Esophagus muscularis mucosa (tissue), 4 donors: Measurements from ENCODE around the gene CARMIL1. TPM values are rescaled to one million over a fixed set of nuclear protein-coding genes. Genes with fewer than 3 reads are reported as not detected.
A peak's percentile ranks its signal among the peaks of the same experiment; 100 is the strongest.

Experiments
- DNase-seq: peaks from one replicate; pipeline ENCODE4 v3.0.0-alpha.2; 2017; ENCODE audit errors: extremely low spot score
- H3K27ac ChIP-seq, 4 donors: fragments of 200-600 bp; sonication (generic); replicated peaks in 1 of 4; 1 replicate in 3 of 4; 2 replicates in 1 of 4; pipeline ENCODE4 v1.5.1; 2016 to 2019; ENCODE audit warnings: mild to moderate bottlenecking in 1 of 4
- H3K27me3 ChIP-seq, 4 donors: fragments of 200-600 bp; sonication (generic); one replicate each; pipeline versions ENCODE4 v1.5.1 to v1.6.0; 2016 to 2019
- H3K36me3 ChIP-seq, 4 donors: fragments of 200-600 bp; sonication (generic); one replicate each; pipeline ENCODE4 v1.5.1; 2016 to 2019
- H3K4me1 ChIP-seq, 4 donors: fragments of 200-600 bp; sonication (generic); one replicate each; pipeline ENCODE4 v1.5.1; 2016 to 2019
- H3K4me3 ChIP-seq, 4 donors: fragments of 200-600 bp; sonication (generic); 1 replicate in 2 of 4; 2 replicates in 2 of 4; pipeline ENCODE4 v1.5.1; 2016 to 2019; ENCODE audit warnings: mild to moderate bottlenecking in 4 of 4, moderate library complexity in 1 of 4
- H3K9me3 ChIP-seq, 4 donors: fragments of 200-600 bp; sonication (generic); 1 replicate in 3 of 4; 2 replicates in 1 of 4; pipeline ENCODE4 v1.5.1; 2016 to 2019
- EP300 ChIP-seq: sonication (generic); formaldehyde crosslinking; IDR thresholded peaks from one replicate; pipeline ENCODE4 v1.6.1; 2017; ENCODE audit warnings: antibody characterized with exemption
- POLR2A ChIP-seq: fragments of 450-650 bp; IDR thresholded peaks from one replicate; pipeline ENCODE4 v1.6.1; 2017; ENCODE audit warnings: antibody characterized with exemption, moderate library complexity, mild to moderate bottlenecking, low read depth
- POLR2AphosphoS5 ChIP-seq, 2 donors: sonication (generic); formaldehyde crosslinking; IDR thresholded peaks; one replicate each; pipeline ENCODE4 v1.6.1; 2017; ENCODE audit warnings: antibody characterized with exemption in 2 of 2
- WGBS: methylation state at CpG from one replicate; pipeline ENCODE4 v1.1.5; 2018; 5-methylcytosine and 5-hydroxymethylcytosine counted together
- intact Hi-C: fragments of 100-400 bp; cut with DNase I; formaldehyde crosslinking; loops from one replicate; pipeline ENCODE4 v1.15.1; 2023
- total RNA-seq, 4 donors: library from RNA; depleted of rRNA; stranded (reverse); fragments of >200 nt; gene quantifications; one replicate each; pipeline versions ENCODE4 v1.1.0 to v1.2.1, GENCODE V29; 2016
- TF ChIP-seq, protein P1 (sequence below), 3 experiments: fragments of 200-600 bp in 2 of 3; fragments of 450-650 bp in 1 of 3; sonication (generic) in 2 of 3; IDR thresholded peaks; one replicate each; pipeline ENCODE4 v1.5.1; 2017 to 2019; ENCODE audit warnings: antibody characterized with exemption in 3 of 3, mild to moderate bottlenecking in 2 of 3, moderate library complexity in 1 of 3

The CARMIL1 gene
- total RNA-seq, 4 donors from 2014 or later, result 10.0 to 12.1 (median 11.1) TPM

DNA sequence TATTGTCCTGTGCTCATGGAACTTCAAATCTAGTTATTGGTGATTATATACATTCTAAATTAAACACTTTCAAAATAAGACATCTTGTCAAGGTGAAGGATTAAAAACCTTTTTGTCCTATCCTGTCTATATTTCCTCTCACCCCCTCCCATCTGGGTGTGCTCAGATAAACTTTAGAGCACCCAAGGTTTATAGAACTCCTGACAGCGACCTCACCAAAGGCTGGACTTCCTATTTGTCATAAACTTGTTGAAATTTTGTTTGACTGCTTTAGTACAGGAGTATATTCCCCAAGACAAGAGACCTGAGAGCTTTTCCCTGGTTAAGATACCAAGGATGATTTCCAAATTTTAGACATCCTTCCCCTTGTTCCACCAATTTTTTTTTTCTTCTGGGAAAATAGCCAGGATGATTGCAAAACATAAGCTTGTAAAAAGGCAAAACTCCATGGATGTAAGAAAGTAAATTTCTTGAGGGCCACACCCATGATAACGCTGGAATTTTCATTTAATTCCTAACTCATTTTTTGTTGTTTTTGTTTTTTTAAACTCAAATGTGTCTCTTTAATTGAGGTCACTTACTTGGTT, 33.0 kb downstream of the CARMIL1 start:
- intact Hi-C loops, result no loop called here

DNA sequence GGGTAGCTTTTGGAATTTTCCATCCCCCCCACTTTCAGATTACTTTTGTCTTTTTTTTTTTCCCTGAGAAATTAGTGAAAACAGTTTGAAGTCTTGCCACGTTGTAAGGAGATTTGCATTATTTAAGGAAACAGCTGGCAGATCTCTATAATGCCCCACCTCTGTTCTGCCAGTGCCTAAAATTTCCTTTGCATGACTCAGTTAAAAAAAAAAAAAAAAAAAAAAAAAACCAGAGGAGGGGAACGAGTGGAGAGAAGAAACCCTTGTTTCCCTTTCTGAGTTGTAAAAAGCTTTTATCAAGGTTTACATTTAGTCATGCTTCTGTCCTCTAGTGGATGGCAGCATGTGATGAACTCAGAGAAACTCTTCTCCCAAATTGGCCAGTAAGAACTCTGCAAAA, 33.5 kb downstream of the CARMIL1 start:
- H3K27me3 ChIP-seq, result peaks cover 0 to 3% (median 0%) of the 10 kb centered on the region in 4 donors
- WGBS, result 17% methylated on average over 2 of the region's 2 CpGs
- TF ChIP-seq, protein P1, sequence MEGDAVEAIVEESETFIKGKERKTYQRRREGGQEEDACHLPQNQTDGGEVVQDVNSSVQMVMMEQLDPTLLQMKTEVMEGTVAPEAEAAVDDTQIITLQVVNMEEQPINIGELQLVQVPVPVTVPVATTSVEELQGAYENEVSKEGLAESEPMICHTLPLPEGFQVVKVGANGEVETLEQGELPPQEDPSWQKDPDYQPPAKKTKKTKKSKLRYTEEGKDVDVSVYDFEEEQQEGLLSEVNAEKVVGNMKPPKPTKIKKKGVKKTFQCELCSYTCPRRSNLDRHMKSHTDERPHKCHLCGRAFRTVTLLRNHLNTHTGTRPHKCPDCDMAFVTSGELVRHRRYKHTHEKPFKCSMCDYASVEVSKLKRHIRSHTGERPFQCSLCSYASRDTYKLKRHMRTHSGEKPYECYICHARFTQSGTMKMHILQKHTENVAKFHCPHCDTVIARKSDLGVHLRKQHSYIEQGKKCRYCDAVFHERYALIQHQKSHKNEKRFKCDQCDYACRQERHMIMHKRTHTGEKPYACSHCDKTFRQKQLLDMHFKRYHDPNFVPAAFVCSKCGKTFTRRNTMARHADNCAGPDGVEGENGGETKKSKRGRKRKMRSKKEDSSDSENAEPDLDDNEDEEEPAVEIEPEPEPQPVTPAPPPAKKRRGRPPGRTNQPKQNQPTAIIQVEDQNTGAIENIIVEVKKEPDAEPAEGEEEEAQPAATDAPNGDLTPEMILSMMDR (IDR thresholded peaks at IDR 0.05), result no peak
- TF ChIP-seq POLR2AphosphoS5 (IDR thresholded peaks at IDR 0.05), result no peak
- no peaks in the 10 kb centered on the region for H3K36me3 ChIP-seq
- no peak overlapping the region for H3K4me3 ChIP-seq
- peaks cover 0 to 28% (median 8%) of the 10 kb centered on the region in 4 donors for H3K4me1 ChIP-seq
- no peaks in the 10 kb centered on the region for H3K9me3 ChIP-seq
- no peak for DNase-seq
- intact Hi-C loops, result no loop called here
- H3K27ac ChIP-seq, result peak overlapping the region; percentile 27 to 54 (median 46)

More for the DNA sequence above, 33.0 kb downstream of the CARMIL1 start:
- DNase-seq, result no peak
- Histone ChIP-seq H3K27ac (peak overlapping the region; percentile 27 to 54 (median 46)), H3K4me3 (no peak overlapping the region), H3K9me3 (no peaks in the 10 kb centered on the region), H3K27me3 (peaks cover 0 to 3% (median 0%) of the 10 kb centered on the region in 4 donors), H3K36me3 (no peaks in the 10 kb centered on the region), H3K4me1 (peaks cover 0 to 28% (median 8%) of the 10 kb centered on the region in 4 donors)
- TF ChIP-seq POLR2AphosphoS5 (IDR thresholded peaks at IDR 0.05) (peak in 1 of 2 donors; percentile 19), EP300 (no peak)
- TF ChIP-seq, protein P1 (IDR thresholded peaks at IDR 0.05), result no peak
- 14% methylated on average over 2 of the region's 2 CpGs for WGBS

DNA sequence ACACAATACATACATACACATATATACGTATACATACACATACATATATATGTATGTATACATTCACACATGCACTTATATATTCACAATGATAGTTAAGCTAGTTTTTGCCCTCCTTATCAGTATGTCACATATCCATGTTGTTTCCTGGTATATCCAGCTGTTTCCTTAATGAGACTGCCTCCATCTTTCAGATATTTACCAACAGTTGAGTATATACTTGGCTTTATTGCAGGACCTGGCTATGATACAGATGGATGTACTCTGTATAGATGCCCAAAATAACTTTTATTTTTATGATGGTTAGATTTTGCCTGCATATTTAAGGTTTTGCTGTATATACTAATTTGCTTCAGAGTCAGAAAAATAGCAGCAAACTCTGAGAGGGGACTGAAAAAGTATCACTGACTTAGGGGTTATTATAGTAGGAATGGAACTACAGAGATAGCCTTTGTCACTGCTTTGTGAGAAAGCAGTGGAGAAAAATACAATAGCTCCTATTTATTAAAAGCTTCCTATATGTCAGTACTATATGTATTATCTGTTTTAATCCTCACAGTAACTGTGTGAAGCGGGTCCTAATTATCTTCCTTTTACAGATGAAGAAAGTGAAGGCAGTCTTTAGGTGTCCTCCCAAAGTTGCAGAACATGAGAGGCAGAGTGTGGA, 35.5 kb downstream of the CARMIL1 start:
- TF ChIP-seq EP300, result no peak
- TF ChIP-seq, protein P1 (IDR thresholded peaks at IDR 0.05), result no peak
- no peak for TF ChIP-seq POLR2A
- no peak for TF ChIP-seq POLR2AphosphoS5 (IDR thresholded peaks at IDR 0.05)
- no peak for DNase-seq
- intact Hi-C loops, result no loop called here
- Histone ChIP-seq H3K4me1 (peaks cover 0 to 28% (median 8%) of the 10 kb centered on the region in 4 donors), H3K27me3 (peaks cover 0 to 3% (median 0%) of the 10 kb centered on the region in 4 donors), H3K9me3 (no peaks in the 10 kb centered on the region), H3K4me3 (no peak overlapping the region), H3K36me3 (no peaks in the 10 kb centered on the region), H3K27ac (no peak overlapping the region)
- 76% methylated on average over 2 of the region's 2 CpGs for WGBS

DNA sequence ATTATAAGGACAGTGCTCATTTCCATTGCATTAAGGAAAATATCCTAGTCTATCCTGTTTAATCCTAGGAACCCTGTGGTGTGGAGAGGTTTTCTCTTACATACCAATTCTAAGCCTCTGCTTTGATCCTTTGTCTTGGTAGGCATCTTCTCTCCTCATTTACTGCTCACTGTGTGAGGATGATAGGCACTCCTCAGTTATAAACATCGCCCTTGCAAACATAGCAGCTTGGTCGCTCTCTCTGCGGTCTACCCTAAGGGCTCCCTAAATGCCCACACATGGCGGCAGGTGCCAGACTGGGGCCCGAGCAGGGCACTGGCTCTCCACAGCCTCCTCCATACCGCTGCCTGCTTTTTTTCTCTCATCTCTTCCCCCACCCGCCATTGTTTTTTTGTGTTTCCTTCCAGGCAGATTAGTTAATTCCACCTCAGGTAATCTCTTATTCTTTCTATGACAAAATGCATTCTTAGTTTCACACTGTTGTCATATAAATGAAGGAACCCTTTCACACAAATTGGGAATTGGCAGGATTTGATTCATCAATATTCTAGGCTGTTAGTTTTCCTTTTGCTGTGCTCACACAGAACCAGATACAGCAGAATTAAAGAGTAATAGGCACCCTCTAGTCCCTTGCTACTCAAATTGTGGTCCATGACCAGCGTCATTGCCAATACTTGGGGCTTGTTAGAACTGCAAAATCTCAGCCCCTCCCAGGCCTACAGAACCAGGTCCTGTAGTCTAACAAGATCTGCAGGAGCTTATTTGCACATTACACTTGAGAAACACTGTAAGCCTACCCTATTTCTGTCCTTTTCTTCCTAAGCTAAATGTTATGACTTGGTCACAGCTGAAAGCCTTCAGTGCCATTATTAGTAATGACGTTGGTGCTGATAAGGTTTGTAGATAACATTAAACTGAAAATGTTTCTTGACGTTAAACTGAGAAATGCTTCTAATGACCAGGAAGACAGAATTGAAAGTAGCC, 36.3 kb downstream of the CARMIL1 start:
- Histone ChIP-seq H3K9me3 (no peaks in the 10 kb centered on the region), H3K4me1 (peaks cover 0 to 28% (median 8%) of the 10 kb centered on the region in 4 donors), H3K36me3 (no peaks in the 10 kb centered on the region), H3K4me3 (no peak overlapping the region), H3K27ac (no peak overlapping the region), H3K27me3 (peaks cover 0 to 3% (median 0%) of the 10 kb centered on the region in 4 donors)
- TF ChIP-seq EP300 (no peak), POLR2AphosphoS5 (IDR thresholded peaks at IDR 0.05) (no peak), POLR2A (no peak)
- TF ChIP-seq, protein P1 (IDR thresholded peaks at IDR 0.05), result no peak
- intact Hi-C loops, result no loop called here
- DNase-seq, result no peak
- WGBS, result 70% methylated on average over 10 of the region's 10 CpGs
